CD4-positive, alpha-beta T cell treated with Interleukin-21 for 1 hour (primary cell): Measurements from ENCODE around the gene LSP1.
"Not testable (repeated sequence)": the region's sequence is repeated elsewhere in the genome, so short reads cannot be mapped to it uniquely, and the experiment has no call there.

Source experiments
- DNase-seq: peaks from one replicate; pipeline ENCODE4 v3.0.0-alpha.2; 2020

Gene LSP1

GRCh38 chr11:1932681-1933080 is 79.8 kb downstream of the LSP1 start:
- DNase-seq: no peak

GRCh38 chr11:1933416-1934334 is 80.8 kb downstream of the LSP1 start:
- no peak for DNase-seq

DNA sequence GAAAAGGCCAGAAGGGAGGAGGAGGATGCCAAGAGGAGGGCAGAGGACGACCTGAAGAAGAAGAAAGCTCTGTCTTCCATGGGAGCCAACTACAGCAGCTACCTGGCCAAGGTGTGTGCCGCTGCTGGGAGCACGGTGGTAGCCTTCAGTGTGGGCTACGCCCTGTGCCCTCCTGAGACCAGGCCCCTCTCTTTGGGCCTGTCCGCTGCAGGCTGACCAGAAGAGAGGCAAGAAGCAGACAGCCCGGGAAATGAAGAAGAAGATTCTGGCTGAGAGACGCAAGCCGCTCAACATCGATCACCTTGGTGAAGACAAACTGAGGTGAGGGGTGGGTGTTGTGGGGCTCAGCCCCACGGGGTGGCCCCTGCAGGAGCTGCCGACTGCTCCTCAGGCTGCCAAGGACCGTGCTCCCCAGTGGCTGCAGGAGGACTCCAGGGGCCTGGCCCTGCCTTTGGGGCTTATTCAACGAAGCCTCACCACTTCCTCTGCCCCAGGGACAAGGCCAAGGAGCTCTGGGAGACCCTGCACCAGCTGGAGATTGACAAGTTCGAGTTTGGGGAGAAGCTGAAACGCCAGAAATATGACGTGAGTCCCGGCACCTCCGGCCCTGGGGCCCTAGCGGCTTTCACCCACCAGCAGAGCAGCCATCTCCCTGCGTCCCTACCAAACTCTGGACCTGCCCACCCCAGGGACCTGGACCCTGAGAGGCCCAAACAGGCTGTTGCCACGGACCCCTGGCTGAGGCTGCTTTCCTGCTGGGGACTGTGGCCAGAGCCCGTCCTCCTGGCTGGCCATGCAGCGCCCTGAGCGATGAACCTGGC is 81.7 kb downstream of the LSP1 start:
- no peak for DNase-seq

- DNase-seq: no peak
Observed at GRCh38 chr11:1935156-1936071, 82.5 kb downstream of the LSP1 start.

DNA sequence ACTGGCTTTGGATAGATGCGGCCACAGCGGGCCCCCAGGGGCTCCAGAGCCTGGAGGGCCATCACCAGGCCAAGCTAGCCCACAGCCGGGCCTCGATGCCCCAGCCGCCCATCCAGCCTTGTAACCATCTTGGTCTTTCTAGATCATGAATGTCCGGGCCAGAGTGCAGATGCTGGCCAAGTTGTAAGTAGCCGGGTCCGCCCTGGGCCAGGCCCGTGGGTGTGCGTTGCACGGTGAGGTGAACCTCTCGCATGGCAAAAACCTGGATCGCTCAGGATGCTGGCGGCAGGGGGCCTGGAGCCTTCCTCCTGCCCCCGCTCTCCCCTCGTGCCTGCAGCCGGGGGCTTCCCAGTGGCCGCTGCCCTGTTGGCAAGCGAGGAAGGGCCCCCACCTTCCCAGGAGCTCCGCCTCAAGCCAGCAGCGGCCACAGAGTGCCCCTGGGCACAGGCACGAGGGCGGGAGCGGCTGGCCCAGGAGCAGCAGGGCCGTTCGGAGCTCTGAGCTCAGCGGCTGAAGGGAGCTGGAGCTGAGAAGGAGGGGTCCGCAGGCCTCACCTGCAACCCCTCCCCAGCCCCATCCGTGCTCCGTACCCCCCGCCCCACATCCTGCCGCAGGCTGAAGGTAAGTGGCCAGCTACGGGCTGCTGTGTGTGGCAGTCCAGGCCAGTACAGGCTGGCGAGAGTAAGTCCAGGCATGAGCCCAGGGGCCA is 83.3 kb downstream of the LSP1 start:
- DNase-seq: no peak

DNA sequence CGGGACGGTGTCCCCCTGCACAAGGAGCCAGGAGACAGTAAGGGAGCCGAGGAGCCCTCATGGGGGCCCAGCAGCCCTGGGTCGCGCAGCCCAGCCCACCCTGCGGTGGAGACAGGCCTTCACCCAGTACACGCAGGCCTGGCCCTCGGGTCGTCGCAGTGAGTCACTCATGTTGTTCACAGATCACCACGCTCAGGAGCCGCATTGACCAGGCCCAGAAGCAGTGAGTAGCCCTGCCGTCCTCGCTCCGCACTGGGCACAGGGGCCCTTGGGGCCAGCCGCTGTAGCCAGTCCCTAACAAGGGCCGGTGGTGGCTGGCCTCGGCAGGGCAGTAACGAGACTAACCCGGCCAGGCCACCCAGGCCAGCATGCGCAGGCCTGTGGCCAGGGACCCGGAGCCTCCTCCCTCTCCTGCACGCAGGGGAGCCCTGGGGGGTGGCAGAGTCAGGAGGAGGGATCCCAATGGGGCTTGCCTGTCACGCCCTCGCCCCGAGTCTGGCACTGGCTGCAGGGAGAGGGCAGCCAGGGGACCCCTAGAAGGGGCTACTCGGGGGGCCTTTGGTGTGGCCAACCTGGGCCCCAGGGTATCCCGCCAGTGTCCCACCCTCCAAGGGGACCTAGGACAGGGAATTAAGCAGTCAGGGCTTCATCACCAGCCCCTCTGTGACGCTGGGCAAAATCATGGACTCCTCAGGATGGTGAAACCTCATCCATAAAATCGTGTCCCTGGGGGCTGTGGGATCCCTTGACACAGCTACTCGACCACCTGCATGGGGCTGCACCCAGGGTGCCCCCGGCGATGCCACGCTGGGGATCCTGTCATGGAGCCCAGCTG is 84.1 kb downstream of the LSP1 start:
- no peak for DNase-seq

GRCh38 chr11:1937616-1938342 is 84.9 kb downstream of the LSP1 start:
- DNase-seq: no peak

GRCh38 chr11:1938343-1939005 is 85.6 kb downstream of the LSP1 start:
- no peak for DNase-seq

GRCh38 chr11:1939006-1939625 is 86.2 kb downstream of the LSP1 start:
- no peak for DNase-seq

DNA sequence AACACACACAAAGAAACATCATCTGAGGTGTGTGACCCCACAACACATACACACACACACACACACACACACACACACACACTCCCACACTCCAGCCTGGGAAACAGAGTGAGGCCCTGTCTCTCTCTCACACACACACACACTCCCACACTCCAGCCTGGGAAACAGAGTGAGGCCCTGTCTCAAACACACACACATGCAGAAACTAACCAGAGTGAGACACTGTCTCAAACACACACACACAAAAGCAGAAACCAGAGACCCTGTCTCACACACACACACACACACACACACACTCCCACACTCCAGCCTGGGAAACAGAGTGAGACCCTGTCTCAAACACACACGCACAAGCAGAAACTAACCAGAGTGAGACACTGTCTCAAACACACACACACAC is 86.9 kb downstream of the LSP1 start:
- not testable (repeated sequence) for DNase-seq
